DMS 273 treated with DMSO at 0.1 percent for 48 hours (cell line): Measurements from ENCODE around the gene TRIM66.

Experiments
- DNase-seq: peaks from one replicate; lab custom pipeline; 2025; lab: John Stamatoyannopoulos, UW

Gene TRIM66

DNA sequence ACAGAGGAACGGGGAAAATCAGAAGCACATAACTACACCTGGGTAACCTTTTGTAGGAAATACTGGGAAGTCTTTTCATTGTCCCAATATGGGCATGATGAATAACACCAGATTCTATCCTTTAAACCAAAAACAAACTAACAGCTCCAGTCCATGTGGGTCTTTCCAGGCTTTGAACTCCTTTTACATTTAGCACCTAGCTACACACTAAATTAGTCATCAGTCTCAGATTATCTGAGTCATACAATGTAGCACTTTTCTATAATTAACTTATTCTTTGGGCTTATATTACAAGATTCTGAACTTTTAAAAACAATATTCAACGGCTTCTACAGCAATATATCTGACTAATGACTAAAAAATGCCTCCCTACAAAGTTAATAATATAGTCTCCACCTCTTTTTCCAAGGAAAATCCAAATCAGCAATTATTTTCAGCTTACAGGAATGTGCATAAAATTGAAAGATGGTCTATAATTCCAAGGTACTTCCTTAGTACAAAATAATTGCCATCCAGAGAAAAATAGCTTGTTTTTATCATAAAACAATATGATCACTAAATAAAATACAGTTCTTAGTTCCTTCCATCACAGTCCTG, 114.8 kb downstream of the TRIM66 start:
- DNase-seq, result no peak

DNA sequence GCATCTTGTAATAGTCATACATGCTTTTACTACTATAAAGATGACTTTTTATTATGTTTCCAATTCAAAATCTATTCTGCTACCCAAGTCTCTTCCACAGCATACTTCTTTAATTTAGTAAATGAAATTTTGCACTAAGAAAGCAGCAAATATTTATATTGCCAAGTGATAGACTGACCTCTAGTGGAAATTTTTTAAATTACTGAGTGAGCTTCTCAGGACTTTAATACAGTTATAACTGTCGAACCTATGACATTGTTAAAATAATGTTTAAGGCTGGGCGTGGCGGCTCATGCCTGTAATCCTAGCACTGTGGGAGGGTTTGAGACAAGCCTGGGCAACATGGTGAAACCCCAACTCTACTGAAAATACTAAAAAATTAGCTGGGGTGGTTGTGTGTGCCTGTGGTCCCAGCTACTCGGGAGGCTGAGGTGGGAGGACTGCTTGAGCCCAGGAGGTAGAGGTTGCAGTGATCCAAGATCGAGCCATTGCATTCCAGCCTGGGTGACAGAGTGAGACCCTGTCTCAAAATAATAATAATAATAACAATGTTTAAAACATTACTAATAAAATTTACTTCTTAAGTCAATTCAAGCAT, 115.8 kb downstream of the TRIM66 start:
- DNase-seq, result peak; percentile 33

DNA sequence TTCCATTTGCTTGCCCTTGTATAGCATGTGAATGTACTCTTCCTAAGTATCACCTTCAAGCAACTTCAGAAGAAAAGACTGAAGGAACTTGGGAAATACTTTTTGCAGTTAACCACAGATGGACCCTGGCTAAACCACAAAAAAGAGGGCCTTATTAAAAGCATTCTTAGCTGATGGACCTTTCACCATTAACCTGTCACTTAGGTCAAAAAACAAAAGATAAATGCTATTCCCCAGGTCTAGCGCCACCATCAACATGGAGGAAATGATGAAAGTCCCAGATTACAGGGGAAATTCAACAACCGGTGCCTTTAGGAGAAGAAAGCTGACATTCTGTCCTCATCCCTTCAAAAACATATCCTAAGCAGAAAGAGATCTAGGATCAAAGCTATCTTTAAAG, 117.9 kb downstream of the TRIM66 start:
- DNase-seq, result no peak
